Stimulated activated CD8-positive, alpha-beta memory T cell treated with anti-CD3 and anti-CD28 coated beads, Interleukin-4, amount 100 ng/mL, for 1 hour (primary cell): ENCODE measurements around the gene SLC4A1AP.
"Not testable (repeated sequence)": the region's sequence is repeated elsewhere in the genome, so short reads cannot be mapped to it uniquely, and the experiment has no call there.

Experiments used
- DNase-seq, 2 donors: peaks; one replicate each; pipeline ENCODE4 v3.0.0-alpha.2; 2020; ENCODE audit warnings: low read depth in 2 of 2, low spot score in 1 of 2

SLC4A1AP gene

GRCh38 chr2:27647737-27648136 is 16.0 kb upstream of the SLC4A1AP start:
- no peak for DNase-seq

- no peak for DNase-seq
These were observed 12.6 kb upstream of the SLC4A1AP start for GRCh38 chr2:27651056-27651455.

- DNase-seq, result no peak
These were observed 11.3 kb upstream of the SLC4A1AP start for GRCh38 chr2:27652341-27652740.

- no peak for DNase-seq
These were observed 10.9 kb upstream of the SLC4A1AP start for GRCh38 chr2:27652790-27653189.

- no peak for DNase-seq
These were observed 10.3 kb upstream of the SLC4A1AP start for GRCh38 chr2:27653397-27653796.

- DNase-seq, result no peak
These were observed 8.3 kb upstream of the SLC4A1AP start for GRCh38 chr2:27655155-27655951.

- DNase-seq, result no peak
These were observed 2.3 kb upstream of the SLC4A1AP start for GRCh38 chr2:27661371-27661770.

- DNase-seq, result no peak
These were observed 475 bp downstream of the SLC4A1AP start for GRCh38 chr2:27664154-27664574.

- no peak for DNase-seq
These were observed 1.1 kb downstream of the SLC4A1AP start for GRCh38 chr2:27664622-27665363.

GRCh38 chr2:27667446-27667845 is 3.8 kb downstream of the SLC4A1AP start:
- no peak for DNase-seq

- DNase-seq, result no peak
These were observed 7.5 kb downstream of the SLC4A1AP start for GRCh38 chr2:27671235-27671634.

GRCh38 chr2:27672723-27673486 is 9.2 kb downstream of the SLC4A1AP start:
- no peak for DNase-seq

GRCh38 chr2:27680571-27680970 is 16.9 kb downstream of the SLC4A1AP start:
- no peak for DNase-seq

GRCh38 chr2:27681841-27682240 is 18.2 kb downstream of the SLC4A1AP start:
- no peak for DNase-seq

- not testable (repeated sequence) for DNase-seq
These were observed 18.7 kb downstream of the SLC4A1AP start for GRCh38 chr2:27682334-27682771.

GRCh38 chr2:27683390-27684071 is 19.8 kb downstream of the SLC4A1AP start:
- DNase-seq, result peak; percentile 64 to 74

GRCh38 chr2:27685006-27685405 is 21.3 kb downstream of the SLC4A1AP start:
- DNase-seq, result not testable (repeated sequence)

GRCh38 chr2:27685577-27685976 is 21.9 kb downstream of the SLC4A1AP start:
- no peak for DNase-seq

GRCh38 chr2:27687232-27687631 is 23.5 kb downstream of the SLC4A1AP start:
- DNase-seq, result no peak

- DNase-seq, result no peak
These were observed 25.7 kb downstream of the SLC4A1AP start for GRCh38 chr2:27689424-27689823.

GRCh38 chr2:27690052-27690451 is 26.4 kb downstream of the SLC4A1AP start:
- DNase-seq, result no peak
